Activated effector memory CD4-positive, alpha-beta T cell treated with anti-CD3 and anti-CD28 coated beads, Interleukin-2, amount 50 U/mL, for 16 hours (primary cell): ENCODE measurements around the gene MEF2C.

ENCODE experiments used
- DNase-seq: peaks from one replicate; pipeline ENCODE4 v3.0.0-alpha.2; 2020

MEF2C gene

GRCh38 chr5:88826646-88827585 lies 56.1 kb downstream of the MEF2C start:
- DNase-seq = no peak

GRCh38 chr5:88825584-88826315 lies 57.2 kb downstream of the MEF2C start:
- no peak for DNase-seq

- no peak for DNase-seq
Observed at GRCh38 chr5:88824892-88825583, 57.9 kb downstream of the MEF2C start.

- DNase-seq = no peak
Observed at GRCh38 chr5:88824141-88824540, 58.8 kb downstream of the MEF2C start.

GRCh38 chr5:88823201-88823600 lies 59.8 kb downstream of the MEF2C start:
- no peak for DNase-seq

- DNase-seq = no peak
Observed at GRCh38 chr5:88821161-88821560, 61.8 kb downstream of the MEF2C start.

GRCh38 chr5:88820581-88820980 lies 62.4 kb downstream of the MEF2C start:
- DNase-seq = no peak

GRCh38 chr5:88819301-88819999 lies 63.5 kb downstream of the MEF2C start:
- DNase-seq = no peak

GRCh38 chr5:88818296-88818695 lies 64.7 kb downstream of the MEF2C start:
- no peak for DNase-seq

GRCh38 chr5:88816195-88816594 lies 66.8 kb downstream of the MEF2C start:
- DNase-seq = no peak

- DNase-seq = no peak
Observed at GRCh38 chr5:88815050-88815789, 67.8 kb downstream of the MEF2C start.

- DNase-seq = no peak
Observed at GRCh38 chr5:88813805-88814575, 69.0 kb downstream of the MEF2C start.

GRCh38 chr5:88813244-88813643 lies 69.7 kb downstream of the MEF2C start:
- no peak for DNase-seq

- no peak for DNase-seq
Observed at GRCh38 chr5:88808153-88808552, 74.8 kb downstream of the MEF2C start.

GRCh38 chr5:88807327-88807726 lies 75.7 kb downstream of the MEF2C start:
- DNase-seq = no peak

GRCh38 chr5:88806338-88806737 lies 76.6 kb downstream of the MEF2C start:
- no peak for DNase-seq

GRCh38 chr5:88805151-88805784 lies 77.7 kb downstream of the MEF2C start:
- DNase-seq = no peak

- no peak for DNase-seq
Observed at GRCh38 chr5:88804444-88804843, 78.5 kb downstream of the MEF2C start.

GRCh38 chr5:88803309-88803708 lies 79.7 kb downstream of the MEF2C start:
- DNase-seq = no peak

- DNase-seq = no peak
Observed at GRCh38 chr5:88799938-88800535, 82.9 kb downstream of the MEF2C start.
